SK-N-SH treated with all-trans-retinoic acid at 6 μM for 48 hours (cell line): Measurements from ENCODE around the gene SNN.

Experiments
- ATAC-seq: fragments of 200-7000 bp; cut with Tn5 transposase; 3 replicates; pipeline ENCODE4 v1.9.1; 2020; ENCODE audit warnings: mild to moderate bottlenecking, moderate library complexity
- ARNTL ChIP-seq: fragments of 450-650 bp; formaldehyde crosslinking; IDR thresholded peaks from 2 replicates; pipeline ENCODE4 v1.5.0; 2020; ENCODE audit warnings: low read depth, mild to moderate bottlenecking, moderate library complexity, borderline replicate concordance
- BACH2 ChIP-seq: fragments of 250-450 bp; sonication (Bioruptor Pico); IDR thresholded peaks from 2 replicates; pipeline ENCODE4 v1.9.0; 2021; ENCODE audit warnings: mild to moderate bottlenecking, borderline replicate concordance
- CREB5 ChIP-seq: fragments of 250-450 bp; sonication (Bioruptor Pico); IDR thresholded peaks from 2 replicates; pipeline ENCODE4 v1.5.1; 2020; ENCODE audit warnings: low read depth, mild to moderate bottlenecking, moderate library complexity
- CSDC2 ChIP-seq: fragments of 250-450 bp; sonication (Bioruptor Pico); IDR thresholded peaks from 2 replicates; pipeline ENCODE4 v1.5.0; 2020; ENCODE audit warnings: mild to moderate bottlenecking, moderate library complexity
- CSRNP3 ChIP-seq: fragments of 250-450 bp; sonication (Bioruptor Pico); IDR thresholded peaks from 2 replicates; pipeline ENCODE4 v1.5.1; 2021; ENCODE audit warnings: mild to moderate bottlenecking, moderate library complexity
- ESRRG ChIP-seq: fragments of 250-450 bp; sonication (Bioruptor Pico); IDR thresholded peaks from 2 replicates; pipeline ENCODE4 v1.6.1; 2021; ENCODE audit warnings: mild to moderate bottlenecking
- GLIS3 ChIP-seq: fragments of 250-450 bp; sonication (Bioruptor Pico); IDR thresholded peaks from 2 replicates; pipeline ENCODE4 v1.5.0; 2020; ENCODE audit warnings: mild to moderate bottlenecking, moderate library complexity
- ISL1 ChIP-seq: fragments of 250-450 bp; sonication (Bioruptor Pico); IDR thresholded peaks from 2 replicates; pipeline ENCODE4 v2.1.2; 2022; ENCODE audit warnings: mild to moderate bottlenecking, moderate library complexity
- OSR1 ChIP-seq: fragments of 250-450 bp; sonication (Bioruptor Pico); IDR thresholded peaks from 2 replicates; pipeline ENCODE4 v1.8.0; 2022; ENCODE audit warnings: moderate library complexity, mild to moderate bottlenecking, inconsistent platforms
- PATZ1 ChIP-seq: fragments of 250-450 bp; sonication (Bioruptor Pico); IDR thresholded peaks from 2 replicates; pipeline ENCODE4 v1.8.0; 2020; ENCODE audit warnings: mild to moderate bottlenecking, moderate library complexity, borderline replicate concordance
- POU6F1 ChIP-seq: fragments of 250-450 bp; sonication (Bioruptor Pico); IDR thresholded peaks from 2 replicates; pipeline ENCODE4 v1.8.0; 2021; ENCODE audit warnings: low read depth, mild to moderate bottlenecking, moderate library complexity, borderline replicate concordance
- RARB ChIP-seq: fragments of 250-450 bp; sonication (Bioruptor Pico); IDR thresholded peaks from 2 replicates; pipeline ENCODE4 v1.8.0; 2021; ENCODE audit warnings: mild to moderate bottlenecking, moderate library complexity
- SNAI2 ChIP-seq: fragments of 250-450 bp; sonication (Bioruptor Pico); IDR thresholded peaks from 2 replicates; pipeline ENCODE4 v1.5.0; 2020; ENCODE audit warnings: mild to moderate bottlenecking, moderate library complexity
- TCF4 ChIP-seq: fragments of 250-450 bp; sonication (Bioruptor Pico); IDR thresholded peaks from 2 replicates; pipeline ENCODE4 v1.8.0; 2021; ENCODE audit warnings: mild to moderate bottlenecking, moderate library complexity, borderline replicate concordance
- TOX ChIP-seq: fragments of 250-450 bp; sonication (Bioruptor Pico); IDR thresholded peaks from 2 replicates; pipeline ENCODE4 v1.8.0; 2021; ENCODE audit warnings: mild to moderate bottlenecking, moderate library complexity, borderline replicate concordance
- TSHZ2 ChIP-seq: fragments of 250-450 bp; sonication (Bioruptor Pico); IDR thresholded peaks from 2 replicates; pipeline ENCODE4 v1.5.0; 2020; ENCODE audit warnings: mild to moderate bottlenecking, moderate library complexity
- ZC3H10 ChIP-seq: fragments of 250-450 bp; sonication (Bioruptor Pico); IDR thresholded peaks from 2 replicates; pipeline ENCODE4 v1.5.1; 2021; ENCODE audit warnings: mild to moderate bottlenecking, moderate library complexity
- ZFP30 ChIP-seq: fragments of 450-650 bp; formaldehyde crosslinking; IDR thresholded peaks from 2 replicates; pipeline ENCODE4 v1.5.0; 2022; ENCODE audit warnings: mild to moderate bottlenecking, moderate library complexity
- ZNF565 ChIP-seq: fragments of 450-650 bp; formaldehyde crosslinking; conservative IDR thresholded peaks from 2 replicates; pipeline ENCODE4 v1.5.0; 2020; ENCODE audit warnings: low read depth, mild to moderate bottlenecking, moderate library complexity
- ZNF70 ChIP-seq: fragments of 450-650 bp; formaldehyde crosslinking; IDR thresholded peaks from 2 replicates; pipeline ENCODE4 v1.5.0; 2020; ENCODE audit warnings: mild to moderate bottlenecking, moderate library complexity
- ZNF8 ChIP-seq: fragments of 450-650 bp; formaldehyde crosslinking; IDR thresholded peaks from 2 replicates; pipeline ENCODE4 v1.5.0; 2020; ENCODE audit warnings: mild to moderate bottlenecking, moderate library complexity

SNN gene

GRCh38 chr16:11715246-11715947 lies 47.1 kb downstream of the SNN start:
- TF ChIP-seq BACH2 (CRISPR knock-in tag): no peak
- TF ChIP-seq CSDC2: no peak
- no peak for TF ChIP-seq OSR1 (CRISPR knock-in tag)
- no peak for TF ChIP-seq ZNF8
- no peak for TF ChIP-seq GLIS3 (CRISPR knock-in tag)
- TF ChIP-seq ARNTL: no peak
- TF ChIP-seq SNAI2 (CRISPR knock-in tag): no peak
- TF ChIP-seq ISL1: no peak
- no peak for ATAC-seq

GRCh38 chr16:11716336-11716735 lies 48.1 kb downstream of the SNN start:
- no peak for TF ChIP-seq CSDC2
- no peak for TF ChIP-seq CSRNP3 (CRISPR knock-in tag)
- TF ChIP-seq ZFP30 (CRISPR knock-in tag): no peak
- TF ChIP-seq RARB (CRISPR knock-in tag): no peak
- no peak for TF ChIP-seq ESRRG (CRISPR knock-in tag)
- TF ChIP-seq ZNF8: no peak
- TF ChIP-seq TCF4: no peak
- no peak for TF ChIP-seq TOX (CRISPR knock-in tag)
- TF ChIP-seq SNAI2 (CRISPR knock-in tag): no peak
- TF ChIP-seq ISL1: no peak
- no peak for TF ChIP-seq GLIS3 (CRISPR knock-in tag)
- TF ChIP-seq ARNTL: no peak
- no peak for TF ChIP-seq ZC3H10 (CRISPR knock-in tag)
- no peak for ATAC-seq

GRCh38 chr16:11717811-11718210 lies 49.6 kb downstream of the SNN start:
- ATAC-seq: no peak

More at GRCh38 chr16:11717811-11718210, 49.6 kb downstream of the SNN start:
- TF ChIP-seq RARB (CRISPR knock-in tag) (no peak), SNAI2 (CRISPR knock-in tag) (no peak), BACH2 (CRISPR knock-in tag) (no peak), CSRNP3 (CRISPR knock-in tag) (no peak), ZC3H10 (CRISPR knock-in tag) (no peak), PATZ1 (no peak), ZNF565 (CRISPR knock-in tag) (no peak), TOX (CRISPR knock-in tag) (no peak), POU6F1 (CRISPR knock-in tag) (no peak), ESRRG (CRISPR knock-in tag) (no peak), CREB5 (CRISPR knock-in tag) (no peak), TCF4 (no peak), TSHZ2 (no peak), ZNF70 (CRISPR knock-in tag) (no peak), OSR1 (CRISPR knock-in tag) (no peak), ARNTL (no peak), ZNF8 (no peak), GLIS3 (CRISPR knock-in tag) (no peak)
